Measurements from ENCODE around the gene PIP4P1. TPM values are rescaled to one million over a fixed set of nuclear protein-coding genes. Genes with fewer than 3 reads are reported as not detected.

The PIP4P1 gene
- total and polyA plus RNA-seq, 9 of the 15 experiments (the other 6 are each of a cell fraction or from before 2014, with no cell fraction given): 5.3 to 20.9 (median 10.7) TPM

- CTCF ChIA-PET (ENCODE audit: low intra/inter-chr PET ratio): no interaction called here
- intact Hi-C loops (cut with micrococcal nuclease): no loop called here
- Histone ChIP-seq H3K4me3 (no peak overlapping the region), H3K9me1 (ENCODE audit: control insufficient read depth, insufficient read depth, low read length) (no peaks in the 10 kb centered on the region), H2AFZ (ENCODE audit: low read depth, low read length) (no peak overlapping the region), H3K9ac (ENCODE audit: insufficient read depth in 1 of 2, low read depth in 2 of 2, low read length in 2 of 2) (no peak overlapping the region), H3K36me3 (ENCODE audit: control insufficient read depth, insufficient read depth, low read length) (no peaks in the 10 kb centered on the region), H4K20me1 (replicated peaks; ENCODE audit: control insufficient read depth, insufficient read depth, low read length) (no peaks in the 10 kb centered on the region), H3K9me3 (replicated peaks; ENCODE audit: control insufficient read depth, insufficient read depth, low read depth, low read length) (no peaks in the 10 kb centered on the region), H3K27me3 (ENCODE audit: control insufficient read depth in 2 of 2, insufficient read depth in 2 of 2, low read length in 2 of 2) (no peaks in the 10 kb centered on the region), H3K27ac (ENCODE audit: extremely low read depth, low read depth, low read length) (no peak overlapping the region), H3K79me2 (ENCODE audit: control insufficient read depth, insufficient read depth, low read length) (no peaks in the 10 kb centered on the region; the same call in 2 of the 3 replicates), H3K4me2 (ENCODE audit: insufficient read depth, low read length) (no peak overlapping the region), H3K4me1 (replicated peaks in 1 of 2; ENCODE audit: control insufficient read depth in 2 of 2, insufficient read depth in 2 of 2, low read length in 2 of 2) (peaks cover 14 to 21% of the 10 kb centered on the region in 2 experiments; a peak in 4 of 5 replicates)
- ATAC-seq (no peak), FAIRE-seq (no peak), DNase-seq (ENCODE audit: extremely low read depth in 1 of 4, low spot score in 3 of 4) (no peak)
- BruUV-seq (replicated peaks): no TSS peak
- 11% methylated on average over 2 of the region's 2 CpGs for WGBS (ENCODE audit: insufficient coverage, low coverage, missing lambda C conversion rate)
- in situ Hi-C loops (cut with MboI): no loop called here
- POLR2A ChIA-PET: interaction anchor here (1.0 to 1.4 kb wide), 3 partner anchors 9 to 31 kb away, joined by 3 to 5 read pairs (median 4); partner anchors contain the start of gene TEP1
- TF ChIP-seq RFX7 (CRISPR knock-in tag; IDR thresholded peaks at IDR 0.05): no peak
- TF ChIP-seq ZNF764 (CRISPR knock-in tag; IDR thresholded peaks at IDR 0.05; ENCODE audit: low read depth): no peak
- no peak for TF ChIP-seq HNRNPUL1 (IDR thresholded peaks at IDR 0.05; ENCODE audit: low read length)
- no peak for TF ChIP-seq MCM5 (IDR thresholded peaks at IDR 0.05; ENCODE audit: low read depth)
- no peak for TF ChIP-seq POLR2AphosphoS2 (IDR thresholded peaks at IDR 0.05; ENCODE audit: low read length)
- TF ChIP-seq ZSCAN29 (IDR thresholded peaks at IDR 0.05): no peak
- no peak for TF ChIP-seq USF2 (CRISPR knock-in tag; IDR thresholded peaks at IDR 0.05)
- no peak for TF ChIP-seq ZKSCAN1 (IDR thresholded peaks at IDR 0.05; ENCODE audit: low read depth, low read length)
- no peak for TF ChIP-seq SIN3B (IDR thresholded peaks at IDR 0.05; ENCODE audit: low read depth)
- no peak for TF ChIP-seq ZNF589 (CRISPR knock-in tag; IDR thresholded peaks at IDR 0.05; ENCODE audit: low read depth)
- TF ChIP-seq CBFA2T3 (IDR thresholded peaks at IDR 0.05): no peak
- TF ChIP-seq RNF2 (IDR thresholded peaks at IDR 0.05): no peak
- TF ChIP-seq REST (IDR thresholded peaks at IDR 0.05; ENCODE audit: borderline replicate concordance): no peak
- TF ChIP-seq REST (CRISPR knock-in tag; IDR thresholded peaks at IDR 0.05; ENCODE audit: low read depth): no peak
- TF ChIP-seq ESRRB (CRISPR knock-in tag; IDR thresholded peaks at IDR 0.05; ENCODE audit: borderline replicate concordance): no peak
- TF ChIP-seq ESRRA (IDR thresholded peaks at IDR 0.05; ENCODE audit: borderline replicate concordance, low read depth): no peak
Measured at GRCh38 chr14:20424851-20425250, 36.4 kb downstream of the PIP4P1 start.
